GM18909 (cell line): ENCODE results near the gene ATP5PD.
"Not testable (repeated sequence)": the region's sequence is repeated elsewhere in the genome, so short reads cannot be mapped to it uniquely, and the experiment has no call there.

Source experiments
- ATAC-seq: cut with Tn5 transposase; IDR thresholded peaks from one replicate; pipeline ENCODE4 v1.9.1; 2021; ENCODE audit warnings: mild to moderate bottlenecking; ENCODE audit not compliant: unreplicated experiment, poor library complexity

The ATP5PD gene

GRCh38 chr17:75025398-75025734 lies 21.4 kb downstream of the ATP5PD start:
- ATAC-seq = not testable (repeated sequence)

- ATAC-seq = no peak
Observed at GRCh38 chr17:75024686-75025397, 21.9 kb downstream of the ATP5PD start.

- ATAC-seq = no peak
Observed at GRCh38 chr17:75020331-75021110, 26.2 kb downstream of the ATP5PD start.

- ATAC-seq = no peak
Observed at GRCh38 chr17:75019710-75020109, 27.1 kb downstream of the ATP5PD start.

GRCh38 chr17:75019146-75019545 lies 27.6 kb downstream of the ATP5PD start:
- no peak for ATAC-seq

DNA sequence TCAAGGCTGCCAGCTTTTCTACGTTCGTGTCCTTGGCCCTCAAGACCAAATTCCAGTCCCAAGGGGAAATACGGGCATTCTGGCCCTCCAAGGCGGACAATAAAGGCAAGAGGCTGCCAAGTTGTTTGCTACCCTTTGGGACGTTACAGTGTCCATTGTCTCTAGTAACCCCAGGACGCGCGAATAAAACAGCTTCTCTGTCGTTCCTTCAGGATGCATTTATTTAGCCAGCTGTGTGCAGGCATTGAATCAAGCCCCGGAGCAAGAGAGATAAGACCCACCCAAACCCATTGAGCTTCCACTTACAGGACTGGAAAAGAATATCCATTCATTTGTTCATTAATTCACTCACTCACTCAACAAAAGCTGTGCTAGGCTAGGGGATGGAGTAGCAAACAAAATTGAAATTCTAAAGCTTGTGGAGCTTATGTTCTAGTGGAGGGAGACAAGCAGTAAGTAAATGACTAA lies 33.6 kb downstream of the ATP5PD start:
- no peak for ATAC-seq

GRCh38 chr17:75012346-75013091 lies 34.2 kb downstream of the ATP5PD start, which contains the start of gene MRPL58:
Gene MRPL58, plus strand, starts transcription at chr17:75012670. Its CDS starts 17 bp downstream, at chr17:75012687.
- ATAC-seq = peak; percentile 85

DNA sequence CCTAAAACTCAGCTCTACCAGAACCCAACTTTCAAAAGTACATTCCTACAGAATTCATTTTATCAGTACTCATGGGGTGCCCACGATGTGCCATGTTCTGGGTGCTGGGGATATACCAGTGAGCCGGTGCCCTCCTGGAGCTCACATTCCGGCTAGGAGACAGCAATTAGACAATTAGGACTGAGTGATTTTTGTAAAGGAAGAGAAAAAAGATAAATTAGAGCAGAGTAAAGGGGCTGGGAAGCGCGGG lies 34.7 kb downstream of the ATP5PD start:
- no peak for ATAC-seq

- no peak for ATAC-seq
Observed at GRCh38 chr17:75011401-75012095, 35.2 kb downstream of the ATP5PD start.

DNA sequence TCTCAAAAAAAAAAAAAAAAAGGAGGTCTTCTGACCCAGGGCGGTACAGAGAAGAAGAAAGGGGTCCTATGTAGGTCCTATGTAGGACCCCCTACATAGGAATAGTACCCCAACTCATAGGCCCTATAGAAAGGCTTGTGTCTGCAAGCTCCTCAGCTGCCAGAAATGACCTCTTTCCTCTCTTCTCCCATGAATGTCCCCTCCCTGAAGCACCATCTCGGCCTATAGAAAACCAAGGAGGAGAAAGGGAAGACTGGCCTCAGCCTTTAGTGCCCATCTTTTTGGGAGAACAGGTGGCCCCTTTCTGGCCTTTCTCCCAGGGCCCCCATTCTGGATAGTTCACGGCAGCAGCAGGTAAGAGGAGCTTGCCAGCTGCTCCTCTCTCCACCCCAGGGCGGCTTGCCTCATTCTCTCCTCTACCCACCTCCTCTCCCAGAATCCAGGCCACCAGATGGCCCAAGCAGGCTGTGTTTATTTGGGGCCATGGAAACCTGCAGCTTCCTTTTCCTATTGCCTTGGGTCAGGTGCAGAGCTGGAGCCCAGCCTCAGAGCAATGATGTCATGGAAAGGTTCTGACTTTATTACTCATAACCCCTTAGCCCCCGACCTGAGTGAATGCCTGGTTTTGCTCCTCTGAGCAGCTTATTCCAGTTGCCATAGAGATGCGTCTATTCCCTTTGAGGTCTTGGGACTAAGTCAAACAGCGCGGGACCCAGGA lies 35.9 kb downstream of the ATP5PD start:
- ATAC-seq = no peak

- no peak for ATAC-seq
Observed at GRCh38 chr17:75009139-75009724, 37.5 kb downstream of the ATP5PD start.

- ATAC-seq = no peak
Observed at GRCh38 chr17:75008373-75008772, 38.4 kb downstream of the ATP5PD start.

DNA sequence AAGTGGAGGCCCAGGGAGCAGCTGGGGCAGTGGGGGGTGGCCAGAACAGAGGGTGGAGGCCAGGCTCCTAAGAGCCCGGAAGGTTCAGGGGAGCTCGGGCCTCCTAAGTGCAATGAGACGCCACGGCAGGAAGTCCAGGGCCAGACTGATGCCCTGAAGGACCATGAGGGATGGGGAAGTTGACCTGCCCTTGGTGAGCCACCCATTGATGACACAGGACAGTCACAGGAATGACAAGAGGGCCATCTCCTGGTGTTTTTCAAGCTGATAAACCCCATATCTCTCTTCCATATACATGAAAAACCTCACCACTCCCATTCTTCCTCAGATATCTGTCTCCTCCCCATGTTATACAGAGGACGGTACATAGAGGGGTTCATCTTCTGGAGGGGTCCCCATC lies 40.1 kb downstream of the ATP5PD start:
- ATAC-seq = no peak

DNA sequence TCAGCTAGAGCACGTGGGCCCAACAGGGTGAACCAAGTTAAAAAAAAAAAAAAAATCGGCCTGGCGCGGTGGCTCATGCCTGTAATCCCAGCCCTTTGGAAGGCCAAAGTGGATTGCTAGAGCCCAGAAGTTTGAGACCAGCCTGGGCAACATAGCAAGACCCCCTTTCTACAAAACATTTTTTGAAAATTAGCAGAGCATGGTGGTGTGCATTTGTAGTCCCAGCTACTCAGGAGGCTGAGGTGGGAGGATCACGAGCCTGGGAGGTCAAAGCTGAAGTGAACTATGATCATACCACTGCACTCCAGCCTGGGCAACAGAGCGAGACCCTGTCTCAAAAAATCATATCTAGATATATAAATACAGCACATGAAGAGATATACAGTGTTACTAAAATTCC lies 40.7 kb downstream of the ATP5PD start:
- ATAC-seq = not testable (repeated sequence)

GRCh38 chr17:75005291-75005690 lies 41.5 kb downstream of the ATP5PD start:
- no peak for ATAC-seq

- ATAC-seq = no peak
Observed at GRCh38 chr17:75004371-75004770, 42.4 kb downstream of the ATP5PD start.

GRCh38 chr17:75003957-75004355 lies 42.8 kb downstream of the ATP5PD start:
- ATAC-seq = no peak

DNA sequence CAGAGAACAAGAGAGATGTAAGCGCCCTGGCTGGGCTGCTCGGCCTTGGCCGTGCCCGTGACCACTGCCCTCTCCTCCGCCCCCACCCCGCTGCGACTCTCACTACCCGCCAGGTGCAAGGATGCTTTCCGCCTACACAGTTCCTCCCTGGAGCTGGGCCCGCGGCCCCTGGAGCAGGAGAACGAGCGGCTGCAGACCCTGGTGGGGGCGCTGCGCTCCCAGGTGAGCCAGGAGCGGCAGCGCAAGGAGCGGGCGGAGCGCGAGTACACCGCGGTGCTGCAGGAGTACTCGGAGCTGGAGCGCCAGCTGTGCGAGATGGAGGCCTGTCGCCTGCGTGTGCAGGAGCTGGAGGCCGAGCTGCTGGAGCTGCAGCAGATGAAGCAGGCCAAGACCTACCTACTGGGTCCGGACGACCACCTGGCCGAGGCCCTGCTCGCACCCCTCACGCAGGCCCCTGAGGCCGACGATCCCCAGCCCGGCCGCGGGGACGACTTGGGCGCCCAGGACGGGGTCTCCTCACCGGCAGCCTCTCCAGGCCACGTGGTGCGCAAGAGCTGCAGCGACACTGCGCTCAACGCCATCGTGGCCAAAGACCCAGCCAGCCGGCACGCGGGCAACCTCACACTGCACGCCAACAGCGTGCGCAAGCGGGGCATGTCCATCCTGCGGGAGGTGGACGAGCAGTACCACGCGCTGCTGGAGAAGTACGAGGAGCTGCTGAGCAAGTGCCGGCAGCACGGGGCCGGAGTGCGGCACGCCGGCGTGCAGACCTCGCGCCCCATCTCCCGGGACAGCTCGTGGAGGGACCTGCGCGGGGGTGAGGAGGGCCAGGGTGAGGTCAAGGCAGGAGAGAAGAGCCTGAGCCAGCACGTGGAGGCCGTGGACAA lies 43.5 kb downstream of the ATP5PD start:
- ATAC-seq = no peak
